Endothelial cell of umbilical vein (primary cell): ENCODE measurements around the gene TEX26. TPM values are rescaled to one million over a fixed set of nuclear protein-coding genes. Genes with fewer than 3 reads are reported as not detected.

ENCODE experiments used
- BruUV-seq: library from RNA; stranded (reverse); fragments of 400-500 nt; replicated peaks from 2 replicates; lab custom pipeline; 2021; lab: Mats Ljungman, UMichigan
- CTCF ChIA-PET: fragments of 300-600, 350-600 bp; sonication (Branson Sonifier 250); formaldehyde crosslinking; loops from one replicate; lab custom pipeline; 2021; ENCODE audit warnings: antibody characterized with exemption, inconsistent platforms; lab: Charles Lee
- POLR2A ChIA-PET: fragments of 300-600, 350-600 bp; sonication (Branson Sonifier 250); formaldehyde crosslinking; loops from one replicate; lab custom pipeline; 2021; ENCODE audit warnings: antibody characterized with exemption, inconsistent platforms; lab: Charles Lee
- DNase-seq: peaks from one replicate; pipeline ENCODE4 v3.0.0-alpha.2; 2011; ENCODE audit warnings: low read depth, low spot score
- FAIRE-seq: peaks from 2 replicates; lab custom pipeline; 2011; peaks lifted over from hg19 to GRCh38; lab: Jason Lieb, UNC
- H2AFZ ChIP-seq: 2 replicates; pipeline ENCODE4 v1.6.0; 2012; ENCODE audit warnings: low read depth, low read length, control low read depth, inconsistent platforms
- H3K27ac ChIP-seq: 2 replicates; pipeline ENCODE4 v1.5.1; 2011; ENCODE audit warnings: low read depth, mild to moderate bottlenecking, control low read depth, low read length, moderate library complexity; ENCODE audit not compliant: insufficient read depth
- H3K27me3 ChIP-seq, 2 experiments: 2 replicates each; pipeline versions ENCODE4 v1.6.0 to v1.6.1; 2011; ENCODE audit warnings: low read length in 2 of 2, mixed read lengths in 1 of 2; ENCODE audit not compliant: control insufficient read depth in 2 of 2, insufficient read depth in 2 of 2
- H3K36me3 ChIP-seq, 2 experiments: 2 replicates in 1 of 2; 3 replicates in 1 of 2; pipeline ENCODE4 v1.5.1; 2011; ENCODE audit warnings: low read length in 2 of 2, mild to moderate bottlenecking in 1 of 2, moderate library complexity in 1 of 2; ENCODE audit not compliant: control insufficient read depth in 2 of 2, insufficient read depth in 2 of 2; ENCODE audit errors: extremely low read depth in 1 of 2
- H3K4me1 ChIP-seq: 3 replicates; pipeline ENCODE4 v1.5.1; 2011; ENCODE audit warnings: mild to moderate bottlenecking, low read length; ENCODE audit not compliant: control insufficient read depth, insufficient read depth; ENCODE audit errors: extremely low read depth
- H3K4me2 ChIP-seq: 2 replicates; pipeline ENCODE4 v1.6.1; 2011; ENCODE audit warnings: low read length, control low read depth, mixed read lengths; ENCODE audit not compliant: insufficient read depth
- H3K4me3 ChIP-seq, 3 experiments: fragments of 200-600 bp in 1 of 3; sonication (generic), shearing (Covaris generic) in 1 of 3; replicated peaks in 1 of 3; 2 replicates each; pipeline ENCODE4 v1.5.1; 2011 to 2016; ENCODE audit warnings: control low read depth in 3 of 3, low read length in 3 of 3, mild to moderate bottlenecking in 2 of 3, inconsistent platforms in 1 of 3, low read depth in 1 of 3, moderate library complexity in 1 of 3; ENCODE audit not compliant: insufficient read depth in 1 of 3
- H3K79me2 ChIP-seq: 2 replicates; pipeline ENCODE4 v1.6.0; 2012; ENCODE audit warnings: low read length, inconsistent platforms; ENCODE audit not compliant: control insufficient read depth, insufficient read depth
- H3K9ac ChIP-seq: replicated peaks from 2 replicates; pipeline ENCODE3; 2011; ENCODE audit warnings: low read length, control low read depth; ENCODE audit not compliant: insufficient read depth; ENCODE audit errors: extremely low read depth
- H3K9me1 ChIP-seq: replicated peaks from 3 replicates; pipeline ENCODE4 v1.6.0; 2011; ENCODE audit warnings: mild to moderate bottlenecking, low read length; ENCODE audit not compliant: control insufficient read depth, insufficient read depth; ENCODE audit errors: extremely low read depth
- H3K9me3 ChIP-seq: replicated peaks from 2 replicates; pipeline ENCODE4 v1.5.1; 2012; ENCODE audit warnings: low read length, inconsistent platforms; ENCODE audit not compliant: control insufficient read depth, insufficient read depth
- H4K20me1 ChIP-seq: replicated peaks from 2 replicates; pipeline ENCODE3; 2011; ENCODE audit warnings: mild to moderate bottlenecking, low read length; ENCODE audit not compliant: control insufficient read depth, insufficient read depth; ENCODE audit errors: extremely low read depth
- EZH2 ChIP-seq: IDR thresholded peaks from 2 replicates; pipeline ENCODE4 v1.6.1; 2012; ENCODE audit warnings: borderline replicate concordance, low read depth, mild to moderate bottlenecking, moderate library complexity, low read length, inconsistent platforms; ENCODE audit not compliant: severe bottlenecking
- FOS ChIP-seq: IDR thresholded peaks from 2 replicates; pipeline ENCODE4 v1.6.1; 2011; ENCODE audit warnings: mild to moderate bottlenecking, low read length, moderate library complexity, borderline replicate concordance; ENCODE audit not compliant: insufficient read depth
- GATA2 ChIP-seq: IDR thresholded peaks from 2 replicates; pipeline ENCODE4 v1.7.0; 2011; ENCODE audit warnings: low read depth, mild to moderate bottlenecking, moderate library complexity, mixed read lengths, low read length; ENCODE audit not compliant: insufficient read length, insufficient read depth
- JUN ChIP-seq: IDR thresholded peaks from 2 replicates; pipeline ENCODE4 v1.6.1; 2011; ENCODE audit warnings: borderline replicate concordance, low read depth; ENCODE audit not compliant: insufficient read length, insufficient read depth
- MYC ChIP-seq: IDR thresholded peaks from one replicate; pipeline ENCODE4 v1.6.1; 2011; ENCODE audit warnings: mild to moderate bottlenecking, low read depth, low read length
- POLR2A ChIP-seq: IDR thresholded peaks from 2 replicates; pipeline ENCODE4 v1.6.1; 2012; ENCODE audit warnings: low read depth, mild to moderate bottlenecking, control low read depth, low read length
- POLR2AphosphoS5 ChIP-seq: IDR thresholded peaks from 2 replicates; pipeline ENCODE4 v1.6.1; 2012; ENCODE audit warnings: low read depth, mild to moderate bottlenecking, control low read depth, low read length, moderate library complexity; ENCODE audit not compliant: insufficient read depth
- dilution Hi-C: fragments of 300-500 bp; cut with MboI; formaldehyde crosslinking; loops from one replicate; pipeline ENCODE4 v1.15.0; 2019; ENCODE audit warnings: low sequenced_read_pairs; ENCODE audit not compliant: extremely low pct_ligation_motif_present
- intact Hi-C: fragments of 100-400 bp; cut with micrococcal nuclease; formaldehyde crosslinking; loops from one replicate; pipeline ENCODE4 v1.10.0; 2022
- polyA plus RNA-seq, 4 experiments: library from polyadenylated mRNA; depleted of rRNA in 3 of 4; stranded (reverse) in 3 of 4; unstranded in 1 of 4; fragments of >200 nt; gene quantifications; 2 replicates each; pipeline versions ENCODE4 v1.2.1 to v1.2.3, GENCODE V29; 2011 to 2012; ENCODE audit warnings: missing spikeins in 1 of 4
- total RNA-seq: library from RNA; stranded (reverse); gene quantifications from 2 replicates; pipeline ENCODE4 v1.2.3, GENCODE V29; 2021
- TF ChIP-seq, protein P1 (sequence below): IDR thresholded peaks from 2 replicates; pipeline ENCODE4 v1.6.1; 2011; ENCODE audit not compliant: insufficient read depth, insufficient read length
- TF ChIP-seq, protein P2 (sequence below), 2 donors: IDR thresholded peaks; 1 replicate in 1 of 2; 2 replicates in 1 of 2; pipeline ENCODE4 v1.5.1; 2011; ENCODE audit warnings: low read length in 2 of 2, mild to moderate bottlenecking in 2 of 2, moderate library complexity in 2 of 2, control low read depth in 1 of 2, inconsistent platforms in 1 of 2, low read depth in 1 of 2; ENCODE audit not compliant: insufficient read depth in 1 of 2; ENCODE audit errors: extremely low read depth in 1 of 2

TEX26 gene
- total and polyA plus RNA-seq, 2 donors (not counting 3 experiments of a cell fraction or from before 2014, with no cell fraction given), result not detected

DNA sequence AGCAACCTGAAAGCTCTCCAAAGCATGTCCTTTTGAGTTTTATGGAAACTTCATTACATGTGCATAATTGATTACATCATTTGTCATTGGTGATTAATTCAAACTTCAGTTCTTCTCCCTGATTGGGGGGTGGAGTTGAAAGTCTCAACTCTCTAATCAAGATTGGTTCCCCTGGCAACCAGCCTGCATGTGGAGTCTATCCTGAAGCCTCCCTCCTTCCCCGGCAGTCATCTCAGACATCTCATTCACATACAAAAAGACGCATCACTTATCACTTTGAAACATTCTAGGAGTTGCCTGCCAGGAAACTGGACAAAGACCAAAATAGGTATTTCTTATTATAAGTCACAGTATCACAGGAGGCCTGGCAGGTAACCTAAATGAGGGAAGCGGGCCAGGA, 50.5 kb downstream of the TEX26 start:
- H3K27me3 ChIP-seq, result peaks cover 0 to 3% of the 10 kb centered on the region in 2 experiments
- no peaks in the 10 kb centered on the region for H3K4me1 ChIP-seq
- no peaks in the 10 kb centered on the region for H3K9me3 ChIP-seq
- H3K36me3 ChIP-seq, result no peaks in the 10 kb centered on the region
- ChIA-PET CTCF (no interaction called here), POLR2A (no interaction called here)
- DNase-seq (no peak), FAIRE-seq (no peak)
- BruUV-seq, result no TSS peak
- no peaks in the 10 kb centered on the region for H3K79me2 ChIP-seq
- dilution Hi-C loops, result no loop called here
- no peak overlapping the region for H3K9ac ChIP-seq
- no peak overlapping the region for H3K4me2 ChIP-seq
- H3K9me1 ChIP-seq, result no peaks in the 10 kb centered on the region
- no peaks in the 10 kb centered on the region for H4K20me1 ChIP-seq
- no peak overlapping the region for H3K27ac ChIP-seq
- no peak overlapping the region for H3K4me3 ChIP-seq
- TF ChIP-seq, protein P1, sequence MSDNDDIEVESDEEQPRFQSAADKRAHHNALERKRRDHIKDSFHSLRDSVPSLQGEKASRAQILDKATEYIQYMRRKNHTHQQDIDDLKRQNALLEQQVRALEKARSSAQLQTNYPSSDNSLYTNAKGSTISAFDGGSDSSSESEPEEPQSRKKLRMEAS, result no peak
- TF ChIP-seq JUN (no peak), MYC (no peak), EZH2 (no peak), POLR2A (no peak), POLR2AphosphoS5 (no peak), FOS (no peak), GATA2 (no peak)
- TF ChIP-seq, protein P2, sequence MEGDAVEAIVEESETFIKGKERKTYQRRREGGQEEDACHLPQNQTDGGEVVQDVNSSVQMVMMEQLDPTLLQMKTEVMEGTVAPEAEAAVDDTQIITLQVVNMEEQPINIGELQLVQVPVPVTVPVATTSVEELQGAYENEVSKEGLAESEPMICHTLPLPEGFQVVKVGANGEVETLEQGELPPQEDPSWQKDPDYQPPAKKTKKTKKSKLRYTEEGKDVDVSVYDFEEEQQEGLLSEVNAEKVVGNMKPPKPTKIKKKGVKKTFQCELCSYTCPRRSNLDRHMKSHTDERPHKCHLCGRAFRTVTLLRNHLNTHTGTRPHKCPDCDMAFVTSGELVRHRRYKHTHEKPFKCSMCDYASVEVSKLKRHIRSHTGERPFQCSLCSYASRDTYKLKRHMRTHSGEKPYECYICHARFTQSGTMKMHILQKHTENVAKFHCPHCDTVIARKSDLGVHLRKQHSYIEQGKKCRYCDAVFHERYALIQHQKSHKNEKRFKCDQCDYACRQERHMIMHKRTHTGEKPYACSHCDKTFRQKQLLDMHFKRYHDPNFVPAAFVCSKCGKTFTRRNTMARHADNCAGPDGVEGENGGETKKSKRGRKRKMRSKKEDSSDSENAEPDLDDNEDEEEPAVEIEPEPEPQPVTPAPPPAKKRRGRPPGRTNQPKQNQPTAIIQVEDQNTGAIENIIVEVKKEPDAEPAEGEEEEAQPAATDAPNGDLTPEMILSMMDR (IDR thresholded peaks at IDR 0.05; ENCODE audit: extremely low read depth in 1 of 2, insufficient read depth in 1 of 2, low read depth in 1 of 2, low read length in 2 of 2), result no peak
- intact Hi-C loops, result no loop called here
- H2AFZ ChIP-seq, result no peak overlapping the region
